Measurements from ENCODE around the gene NHLRC4. TPM values are rescaled to one million over a fixed set of nuclear protein-coding genes. Genes with fewer than 3 reads are reported as not detected.

The NHLRC4 gene
- total RNA-seq, 2 experiments from 2014 or later: 0.45 to 0.55 TPM

DNA sequence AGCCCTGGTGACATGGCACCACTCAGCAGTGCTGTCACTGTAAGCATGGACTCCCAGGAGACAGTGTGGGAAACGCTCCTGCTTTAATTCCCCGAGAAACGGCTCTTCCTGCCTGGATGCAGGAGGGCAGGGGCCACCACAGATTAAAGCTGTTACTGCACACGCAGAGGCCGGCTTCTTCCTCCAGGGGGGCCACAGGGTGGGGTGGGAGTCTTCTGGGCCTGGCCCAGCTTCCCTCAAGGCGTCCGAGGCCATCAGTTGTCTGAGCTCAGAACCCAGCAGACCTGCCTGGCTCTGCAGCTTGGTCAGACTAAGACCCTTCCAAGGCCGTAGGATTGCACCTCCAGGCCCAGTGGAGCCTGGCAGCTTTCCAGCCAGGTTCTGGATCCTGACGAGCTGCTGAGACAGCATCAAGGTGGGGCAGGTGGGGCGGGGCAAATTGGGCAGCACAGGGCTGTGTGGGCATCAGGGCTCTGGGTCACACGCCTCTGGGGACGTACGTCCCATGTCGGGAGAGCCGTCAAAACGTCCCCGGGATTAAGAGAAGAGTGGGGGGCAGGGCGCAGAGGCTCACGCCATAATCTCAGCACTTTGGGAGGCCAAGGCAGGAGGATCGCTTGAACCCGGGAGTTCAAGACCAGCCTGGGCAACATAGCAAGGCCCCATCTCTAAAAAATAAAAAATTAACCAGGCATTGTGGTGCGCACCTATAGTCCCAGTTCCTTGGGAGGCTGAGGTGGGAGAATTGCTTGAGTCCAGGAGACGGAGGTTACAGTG lies 44.3 kb upstream of the NHLRC4 start:
- no peaks in the 10 kb centered on the region for H3K9me3 ChIP-seq (ENCODE audit: control insufficient read depth in 1 of 2, insufficient read depth in 1 of 2, low read length in 2 of 2)
- Mint-ChIP-seq H3K9me3 (no peaks in the 10 kb centered on the region), H3K27ac (no peak overlapping the region), H3K4me1 (ENCODE audit: low read depth) (peaks cover 16% of the 10 kb centered on the region), H3K36me3 (ENCODE audit: low read depth) (no peaks in the 10 kb centered on the region), H3K27me3 (no peaks in the 10 kb centered on the region), H3K4me3 (peak overlapping the region; percentile 65)
- TF ChIP-seq, protein P1, sequence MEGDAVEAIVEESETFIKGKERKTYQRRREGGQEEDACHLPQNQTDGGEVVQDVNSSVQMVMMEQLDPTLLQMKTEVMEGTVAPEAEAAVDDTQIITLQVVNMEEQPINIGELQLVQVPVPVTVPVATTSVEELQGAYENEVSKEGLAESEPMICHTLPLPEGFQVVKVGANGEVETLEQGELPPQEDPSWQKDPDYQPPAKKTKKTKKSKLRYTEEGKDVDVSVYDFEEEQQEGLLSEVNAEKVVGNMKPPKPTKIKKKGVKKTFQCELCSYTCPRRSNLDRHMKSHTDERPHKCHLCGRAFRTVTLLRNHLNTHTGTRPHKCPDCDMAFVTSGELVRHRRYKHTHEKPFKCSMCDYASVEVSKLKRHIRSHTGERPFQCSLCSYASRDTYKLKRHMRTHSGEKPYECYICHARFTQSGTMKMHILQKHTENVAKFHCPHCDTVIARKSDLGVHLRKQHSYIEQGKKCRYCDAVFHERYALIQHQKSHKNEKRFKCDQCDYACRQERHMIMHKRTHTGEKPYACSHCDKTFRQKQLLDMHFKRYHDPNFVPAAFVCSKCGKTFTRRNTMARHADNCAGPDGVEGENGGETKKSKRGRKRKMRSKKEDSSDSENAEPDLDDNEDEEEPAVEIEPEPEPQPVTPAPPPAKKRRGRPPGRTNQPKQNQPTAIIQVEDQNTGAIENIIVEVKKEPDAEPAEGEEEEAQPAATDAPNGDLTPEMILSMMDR (IDR thresholded peaks at IDR 0.05): no peak
- ATAC-seq (ENCODE audit: poor library complexity): no peak
- H3K4me3 ChIP-seq (ENCODE audit: low read length): no peak overlapping the region
- POLR2A ChIA-PET: no interaction called here
- H3K36me3 ChIP-seq (ENCODE audit: insufficient read depth, low read length): no peaks in the 10 kb centered on the region
- intact Hi-C loops (cut with DNase I, micrococcal nuclease): no loop called here
- no peak for DNase-seq
- CTCF ChIA-PET: no interaction called here
- H3K27me3 ChIP-seq (ENCODE audit: control insufficient read depth in 1 of 2, insufficient read depth in 2 of 2, low read length in 2 of 2): no peaks in the 10 kb centered on the region
- H3K27ac ChIP-seq (ENCODE audit: low read depth in 1 of 2, low read length in 2 of 2): no peak overlapping the region
- peaks cover 21% of the 10 kb centered on the region for H3K4me1 ChIP-seq (ENCODE audit: insufficient read depth, low read length)

DNA sequence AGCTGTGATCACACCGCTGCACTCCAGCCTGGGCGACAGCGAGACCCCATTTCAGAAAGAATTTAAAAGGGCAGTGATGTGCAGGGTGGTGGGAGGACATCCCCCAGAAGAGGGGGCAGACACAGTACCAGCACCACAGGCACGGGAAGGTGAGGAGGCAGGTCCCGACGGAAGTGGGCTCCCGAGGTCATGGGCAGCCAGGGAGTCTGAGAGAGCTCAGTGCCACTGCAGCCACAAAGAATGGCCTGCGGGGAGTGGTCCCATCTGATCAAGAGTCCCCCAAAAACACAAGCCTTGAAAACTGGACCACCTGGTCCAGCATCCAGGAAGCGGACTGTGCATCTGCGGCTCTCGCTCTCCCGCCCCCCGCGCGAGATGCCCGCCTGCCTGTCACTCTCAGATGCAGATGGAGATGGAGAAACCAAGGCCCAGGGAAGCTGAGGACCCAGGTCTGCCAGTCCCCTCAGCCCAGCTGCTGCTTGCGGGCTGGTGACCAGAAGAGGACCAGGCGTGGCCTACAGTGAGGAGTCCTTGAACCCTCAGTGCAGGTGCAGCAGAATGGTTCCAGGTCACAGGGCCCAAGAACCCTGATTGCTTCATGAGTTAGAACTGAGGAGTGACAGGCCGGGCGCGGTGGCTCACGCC lies 43.6 kb upstream of the NHLRC4 start:
- Mint-ChIP-seq H3K27me3 (no peaks in the 10 kb centered on the region), H3K36me3 (ENCODE audit: low read depth) (no peaks in the 10 kb centered on the region), H3K4me1 (ENCODE audit: low read depth) (peaks cover 16% of the 10 kb centered on the region), H3K4me3 (peak overlapping the region; percentile 65), H3K27ac (no peak overlapping the region), H3K9me3 (no peaks in the 10 kb centered on the region)
- ChIA-PET CTCF (no interaction called here), POLR2A (no interaction called here)
- no peak overlapping the region for H3K27ac ChIP-seq (ENCODE audit: low read depth in 1 of 2, low read length in 2 of 2)
- intact Hi-C loops (cut with DNase I, micrococcal nuclease): no loop called here
- no peak for ATAC-seq (ENCODE audit: poor library complexity)
- H3K4me3 ChIP-seq (ENCODE audit: low read length): no peak overlapping the region
- TF ChIP-seq, protein P1 (IDR thresholded peaks at IDR 0.05): no peak
- no peak for DNase-seq
- no peaks in the 10 kb centered on the region for H3K27me3 ChIP-seq (ENCODE audit: control insufficient read depth in 1 of 2, insufficient read depth in 2 of 2, low read length in 2 of 2)
- H3K4me1 ChIP-seq (ENCODE audit: insufficient read depth, low read length): peaks cover 22% of the 10 kb centered on the region
- no peaks in the 10 kb centered on the region for H3K9me3 ChIP-seq (ENCODE audit: control insufficient read depth in 1 of 2, insufficient read depth in 1 of 2, low read length in 2 of 2)
- no peaks in the 10 kb centered on the region for H3K36me3 ChIP-seq (ENCODE audit: insufficient read depth, low read length)

DNA sequence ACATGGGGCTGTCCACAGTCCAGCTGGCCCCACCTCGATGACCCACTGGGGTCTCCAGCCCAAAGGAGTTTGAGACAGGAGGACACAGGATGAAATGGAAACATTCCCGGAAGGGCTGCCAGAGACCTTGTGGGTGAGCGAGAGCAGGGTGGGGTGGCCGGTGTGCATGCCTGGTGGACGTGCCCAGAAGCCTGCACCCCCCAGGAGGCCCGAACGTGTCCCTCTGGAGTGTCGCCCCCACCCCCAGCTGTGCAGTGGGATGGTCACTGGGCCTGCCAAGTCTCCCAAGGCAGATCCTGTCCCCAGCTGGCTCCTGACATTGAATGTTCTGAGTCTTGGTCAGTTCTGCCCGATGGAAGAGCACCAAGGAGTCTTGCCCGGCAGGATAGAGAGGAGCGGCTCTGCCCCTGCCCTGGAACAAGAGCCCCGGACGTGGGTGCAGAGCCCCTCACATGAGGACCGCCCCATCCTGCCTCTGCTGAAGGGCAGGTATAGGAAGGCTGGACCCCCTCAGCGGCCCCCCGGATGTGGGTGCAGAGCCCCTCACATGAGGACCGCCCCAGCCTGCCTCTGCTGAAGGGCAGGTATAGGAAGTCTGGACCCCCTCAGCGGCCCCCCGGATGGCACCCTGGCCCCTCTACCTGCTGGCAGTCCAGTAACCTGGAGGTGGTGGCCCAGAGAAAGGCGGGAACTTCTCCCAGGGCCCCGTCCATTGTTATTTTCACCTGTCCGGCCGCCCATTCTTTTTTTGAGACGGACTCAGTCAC lies 42.3 kb upstream of the NHLRC4 start:
- Mint-ChIP-seq H3K27me3 (no peaks in the 10 kb centered on the region), H3K4me1 (ENCODE audit: low read depth) (peaks cover 16% of the 10 kb centered on the region), H3K4me3 (peak overlapping the region; percentile 30), H3K27ac (no peak overlapping the region), H3K36me3 (ENCODE audit: low read depth) (no peaks in the 10 kb centered on the region), H3K9me3 (no peaks in the 10 kb centered on the region)
- H3K27me3 ChIP-seq (ENCODE audit: control insufficient read depth in 1 of 2, insufficient read depth in 2 of 2, low read length in 2 of 2): no peaks in the 10 kb centered on the region
- no peaks in the 10 kb centered on the region for H3K9me3 ChIP-seq (ENCODE audit: control insufficient read depth in 1 of 2, insufficient read depth in 1 of 2, low read length in 2 of 2)
- CTCF ChIA-PET: no interaction called here
- ATAC-seq (ENCODE audit: poor library complexity) (no peak), DNase-seq (no peak)
- no peak overlapping the region for H3K27ac ChIP-seq (ENCODE audit: low read depth in 1 of 2, low read length in 2 of 2)
- POLR2A ChIA-PET: no interaction called here
- no peaks in the 10 kb centered on the region for H3K36me3 ChIP-seq (ENCODE audit: insufficient read depth, low read length)
- H3K4me1 ChIP-seq (ENCODE audit: insufficient read depth, low read length): peaks cover 35% of the 10 kb centered on the region
- H3K4me3 ChIP-seq (ENCODE audit: low read length): no peak overlapping the region
- TF ChIP-seq, protein P1 (IDR thresholded peaks at IDR 0.05): no peak
- intact Hi-C loops (cut with DNase I, micrococcal nuclease): loop anchor here (5.0 kb wide), 4 partner anchors 88 to 297 kb away; partner anchors contain the start of genes LUC7L (in 1 of the 2), PGAP6 (in 1 of the 2) and RAB11FIP3 (in 1 of the 2)
